GM08714 (cell line): Measurements from ENCODE around the gene LMBR1.
A peak's percentile ranks its signal among the peaks of the same experiment; 100 is the strongest.
"Not testable (repeated sequence)": the region's sequence is repeated elsewhere in the genome, so short reads cannot be mapped to it uniquely, and the experiment has no call there.

Source experiments
- H3K4me3 ChIP-seq: fragments of 200-500 bp; sonication (Bioruptor generic); 2 replicates; pipeline ENCODE4 v1.5.1; 2014; ENCODE audit warnings: mild to moderate bottlenecking, low read length, inconsistent platforms
- ZNF274 ChIP-seq: IDR thresholded peaks from 2 replicates; pipeline ENCODE4 v1.6.1; 2012; ENCODE audit warnings: mild to moderate bottlenecking, low read depth, low read length

LMBR1 gene

GRCh38 chr7:156920076-156920475, 27.1 kb upstream of the LMBR1 start:
- TF ChIP-seq ZNF274, result no peak

GRCh38 chr7:156919132-156919713, 26.2 kb upstream of the LMBR1 start:
- no peak for TF ChIP-seq ZNF274

More at GRCh38 chr7:156920076-156920475, 27.1 kb upstream of the LMBR1 start:
- H3K4me3 ChIP-seq, result no peak overlapping the region

GRCh38 chr7:156918635-156919034, 25.7 kb upstream of the LMBR1 start:
- no peak overlapping the region for H3K4me3 ChIP-seq
- TF ChIP-seq ZNF274, result no peak

More at GRCh38 chr7:156919132-156919713, 26.2 kb upstream of the LMBR1 start:
- no peak overlapping the region for H3K4me3 ChIP-seq

- not testable (repeated sequence) for H3K4me3 ChIP-seq
These were observed 16.7 kb upstream of the LMBR1 start for GRCh38 chr7:156909574-156910252.

GRCh38 chr7:156907656-156908055, 14.7 kb upstream of the LMBR1 start:
- no peak for TF ChIP-seq ZNF274
- H3K4me3 ChIP-seq, result no peak overlapping the region

GRCh38 chr7:156906200-156906649, 13.2 kb upstream of the LMBR1 start:
- TF ChIP-seq ZNF274, result no peak
- H3K4me3 ChIP-seq, result no peak overlapping the region

- no peak for TF ChIP-seq ZNF274
- no peak overlapping the region for H3K4me3 ChIP-seq
These were observed 10.4 kb upstream of the LMBR1 start for GRCh38 chr7:156903232-156903909.

- H3K4me3 ChIP-seq, result not testable (repeated sequence)
These were observed 7.1 kb upstream of the LMBR1 start for GRCh38 chr7:156900093-156900492.

GRCh38 chr7:156898938-156899337, 6.0 kb upstream of the LMBR1 start:
- H3K4me3 ChIP-seq, result no peak overlapping the region
- no peak for TF ChIP-seq ZNF274

- no peak overlapping the region for H3K4me3 ChIP-seq
- no peak for TF ChIP-seq ZNF274
These were observed 4.7 kb upstream of the LMBR1 start for GRCh38 chr7:156897673-156898072.

GRCh38 chr7:156896388-156897022, 3.5 kb upstream of the LMBR1 start:
- no peak for TF ChIP-seq ZNF274
- H3K4me3 ChIP-seq, result no peak overlapping the region

- no peak overlapping the region for H3K4me3 ChIP-seq
- no peak for TF ChIP-seq ZNF274
These were observed 2.2 kb upstream of the LMBR1 start for GRCh38 chr7:156895024-156895780.

- TF ChIP-seq ZNF274, result no peak
- H3K4me3 ChIP-seq, result peak overlapping the region; percentile 90
These were observed 742 bp downstream of the LMBR1 start for GRCh38 chr7:156892081-156892800.
